ENCODE measurements around the gene WWOX.

The WWOX gene

GRCh38 chr16:78755751-78756661, 656.6 kb downstream of the WWOX start:
- no peak overlapping the region for H3K9ac ChIP-seq (ENCODE audit: low read depth, low read length)
- H3K27me3 ChIP-seq (ENCODE audit: insufficient read depth, low read length, poor library complexity) = no peaks in the 10 kb centered on the region
- H4K20me1 ChIP-seq (ENCODE audit: insufficient read depth, low read length) = no peaks in the 10 kb centered on the region
- no peaks in the 10 kb centered on the region for H3K4me1 ChIP-seq (ENCODE audit: insufficient read depth, low read length)
- no peak overlapping the region for H3K4me3 ChIP-seq (ENCODE audit: low read depth in 1 of 2, low read length in 2 of 2)
- TF ChIP-seq CTCF (IDR thresholded peaks at IDR 0.05; ENCODE audit: borderline replicate concordance, extremely low read depth, low read length, poor library complexity, severe bottlenecking) (no peak), EZH2 (IDR thresholded peaks at IDR 0.05; ENCODE audit: borderline replicate concordance, low read depth, low read length, severe bottlenecking) (no peak)
- H3K9me3 ChIP-seq (ENCODE audit: insufficient read depth, low read length, severe bottlenecking) = no peaks in the 10 kb centered on the region
- no peak for ATAC-seq (ENCODE audit: insufficient read depth, low read depth)
- no peak overlapping the region for H3K27ac ChIP-seq (ENCODE audit: low read length)
- no peak overlapping the region for H2AFZ ChIP-seq (ENCODE audit: low read depth, low read length)
- DNase-seq = no peak
- H3K79me2 ChIP-seq (ENCODE audit: insufficient read depth, low read length) = no peaks in the 10 kb centered on the region
- H3K4me2 ChIP-seq (ENCODE audit: insufficient read depth, low read length) = no peak overlapping the region
- H3K36me3 ChIP-seq (ENCODE audit: insufficient read depth, low read length) = no peaks in the 10 kb centered on the region

GRCh38 chr16:78759596-78759995, 660.1 kb downstream of the WWOX start:
- Histone ChIP-seq H3K4me2 (ENCODE audit: insufficient read depth, low read length) (no peak overlapping the region), H4K20me1 (ENCODE audit: insufficient read depth, low read length) (no peaks in the 10 kb centered on the region), H3K4me3 (ENCODE audit: low read depth in 1 of 2, low read length in 2 of 2) (no peak overlapping the region), H3K9me3 (ENCODE audit: insufficient read depth, low read length, severe bottlenecking) (no peaks in the 10 kb centered on the region), H3K27ac (ENCODE audit: low read length) (no peak overlapping the region), H2AFZ (ENCODE audit: low read depth, low read length) (no peak overlapping the region), H3K9ac (ENCODE audit: low read depth, low read length) (no peak overlapping the region), H3K4me1 (ENCODE audit: insufficient read depth, low read length) (0 out of 2 replicates have a peak, but pooled peaks cover 3% of the 10 kb centered on the region), H3K27me3 (ENCODE audit: insufficient read depth, low read length, poor library complexity) (no peaks in the 10 kb centered on the region), H3K79me2 (ENCODE audit: insufficient read depth, low read length) (no peaks in the 10 kb centered on the region), H3K36me3 (ENCODE audit: insufficient read depth, low read length) (no peaks in the 10 kb centered on the region)
- no peak for DNase-seq
- TF ChIP-seq CTCF (IDR thresholded peaks at IDR 0.05; ENCODE audit: borderline replicate concordance, extremely low read depth, low read length, poor library complexity, severe bottlenecking) (no peak), EZH2 (IDR thresholded peaks at IDR 0.05; ENCODE audit: borderline replicate concordance, low read depth, low read length, severe bottlenecking) (no peak)
- no peak for ATAC-seq (ENCODE audit: insufficient read depth, low read depth)

- Histone ChIP-seq H3K27ac (ENCODE audit: low read length) (no peak overlapping the region), H3K9ac (ENCODE audit: low read depth, low read length) (no peak overlapping the region), H3K4me1 (ENCODE audit: insufficient read depth, low read length) (0 out of 2 replicates have a peak, but pooled peaks cover 3% of the 10 kb centered on the region), H3K27me3 (ENCODE audit: insufficient read depth, low read length, poor library complexity) (no peaks in the 10 kb centered on the region), H3K4me3 (ENCODE audit: low read depth in 1 of 2, low read length in 2 of 2) (no peak overlapping the region), H3K4me2 (ENCODE audit: insufficient read depth, low read length) (no peak overlapping the region), H3K9me3 (ENCODE audit: insufficient read depth, low read length, severe bottlenecking) (no peaks in the 10 kb centered on the region), H2AFZ (ENCODE audit: low read depth, low read length) (no peak overlapping the region), H3K79me2 (ENCODE audit: insufficient read depth, low read length) (no peaks in the 10 kb centered on the region), H4K20me1 (ENCODE audit: insufficient read depth, low read length) (no peaks in the 10 kb centered on the region), H3K36me3 (ENCODE audit: insufficient read depth, low read length) (no peaks in the 10 kb centered on the region)
- DNase-seq = no peak
- TF ChIP-seq CTCF (IDR thresholded peaks at IDR 0.05; ENCODE audit: borderline replicate concordance, extremely low read depth, low read length, poor library complexity, severe bottlenecking) = no peak
- TF ChIP-seq EZH2 (IDR thresholded peaks at IDR 0.05; ENCODE audit: borderline replicate concordance, low read depth, low read length, severe bottlenecking) = no peak
- ATAC-seq (ENCODE audit: insufficient read depth, low read depth) = no peak
These were observed 661.2 kb downstream of the WWOX start for GRCh38 chr16:78760611-78761010.
